ENCODE measurements around the gene LHB.
"Not testable (repeated sequence)": the region's sequence is repeated elsewhere in the genome, so short reads cannot be mapped to it uniquely, and the experiment has no call there.

Gene LHB

DNA sequence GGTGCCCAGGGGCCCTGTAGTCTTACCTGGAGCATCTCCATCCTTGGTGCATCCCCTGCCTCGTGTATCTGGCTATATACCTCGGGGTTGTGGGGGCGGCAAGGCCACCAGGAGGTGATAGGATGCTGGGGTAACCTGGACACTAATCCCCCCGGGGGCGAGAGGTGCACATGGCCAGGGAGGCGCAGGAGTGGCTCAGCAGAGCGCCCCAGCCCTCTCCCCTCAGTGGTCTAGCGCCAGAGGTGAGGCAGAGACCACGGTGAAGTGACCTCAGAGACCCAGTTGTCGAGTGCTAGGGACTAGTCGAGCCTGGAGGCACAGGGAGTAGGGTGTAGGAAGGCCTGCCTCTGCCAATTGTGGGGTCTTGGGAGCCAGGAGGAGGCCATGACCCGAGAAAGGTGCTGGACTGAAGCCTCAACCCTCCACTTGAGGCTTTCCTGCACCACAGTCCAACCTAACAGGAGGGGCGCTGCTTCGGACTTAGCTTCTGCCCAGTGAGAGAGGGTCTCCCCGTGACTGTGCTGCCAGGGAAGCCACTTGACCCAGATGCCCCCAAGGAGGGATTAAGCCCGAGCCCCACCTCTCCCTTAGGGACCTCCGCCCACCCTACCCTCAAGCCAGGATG is at the start of gene LHB:
TSS of gene LHB (minus strand) at position 51 of the 625 bp plus-strand sequence. CDS start at position 41, 10 bp downstream.
- no peak for DNase-seq

DNA sequence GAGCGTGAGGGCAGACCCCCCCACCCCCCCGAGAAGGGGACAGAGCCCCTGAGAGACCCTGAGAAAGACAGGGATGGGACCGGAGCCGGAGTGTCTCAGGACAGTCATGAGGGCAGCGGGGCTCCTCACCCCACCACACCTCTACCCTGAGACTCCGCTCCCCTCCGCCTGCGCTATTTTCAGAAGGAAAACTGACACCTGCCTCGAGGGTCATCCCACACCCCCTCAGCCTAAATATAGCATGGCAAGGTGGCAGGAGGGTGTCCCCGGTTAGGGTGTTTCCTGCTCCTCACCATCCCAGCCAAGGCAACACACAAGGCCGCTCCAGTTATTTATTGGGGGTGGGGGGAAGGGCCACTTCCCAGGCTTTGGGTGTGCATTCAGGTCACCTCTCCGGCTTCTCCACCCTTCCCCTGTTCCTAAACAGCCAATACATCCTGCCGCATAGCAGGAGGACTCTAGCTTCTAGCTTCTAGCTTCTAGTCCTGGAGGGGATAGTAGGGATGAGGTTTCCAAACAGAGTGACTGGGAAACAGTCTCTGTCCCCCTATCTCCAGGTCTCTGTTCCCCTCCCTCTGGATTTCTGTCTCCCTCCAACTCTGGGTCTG is 49.1 kb upstream of the LHB start:
- no peak for DNase-seq

DNA sequence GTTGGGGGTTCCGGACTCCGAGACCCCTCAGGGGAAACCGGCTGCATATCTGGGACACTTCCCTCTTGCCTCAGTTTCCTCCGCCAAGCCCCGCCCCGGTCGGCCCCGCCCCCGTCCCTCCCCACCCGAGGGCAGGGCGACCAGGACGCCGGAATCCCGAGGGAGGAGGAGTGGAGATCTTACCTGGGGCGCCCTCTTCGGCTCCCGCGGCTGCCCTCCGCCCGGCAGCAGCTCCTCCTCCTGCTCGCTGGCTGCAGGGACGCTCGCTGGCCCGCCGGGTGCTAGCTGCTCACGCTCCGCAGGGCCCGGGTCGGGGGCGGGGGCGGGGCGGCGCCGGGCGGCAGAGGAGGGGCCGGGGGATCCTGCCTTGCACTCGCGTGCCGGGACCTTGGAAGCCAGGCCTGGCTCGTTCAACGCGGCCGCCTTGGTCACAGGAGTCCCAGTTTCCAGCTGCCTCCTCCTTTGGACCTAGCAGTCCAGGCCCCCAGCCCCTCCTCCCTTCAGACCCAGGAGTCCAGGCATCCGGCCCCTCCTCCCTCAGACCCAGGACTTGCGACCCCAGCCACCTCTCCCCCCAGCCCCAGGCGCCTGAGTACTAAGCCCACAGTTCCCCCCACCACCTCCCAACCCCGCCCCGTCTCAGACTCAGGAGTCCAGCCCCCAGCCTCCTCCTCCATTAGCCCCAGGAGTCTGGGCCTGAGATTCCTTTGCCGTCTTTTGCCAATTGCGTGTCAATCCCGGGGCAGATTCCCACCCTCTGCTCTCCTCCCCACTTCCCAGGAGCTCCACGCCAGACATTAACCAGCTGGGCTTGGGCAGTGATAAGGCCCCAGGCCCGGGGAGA is 48.1 kb upstream of the LHB start, which contains the start of gene NTF4:
TSS of gene NTF4 (minus strand) at position 51 of the 844 bp plus-strand sequence. CDS start 2,821 bp downstream, outside the sequence.
- no peak for DNase-seq

DNA sequence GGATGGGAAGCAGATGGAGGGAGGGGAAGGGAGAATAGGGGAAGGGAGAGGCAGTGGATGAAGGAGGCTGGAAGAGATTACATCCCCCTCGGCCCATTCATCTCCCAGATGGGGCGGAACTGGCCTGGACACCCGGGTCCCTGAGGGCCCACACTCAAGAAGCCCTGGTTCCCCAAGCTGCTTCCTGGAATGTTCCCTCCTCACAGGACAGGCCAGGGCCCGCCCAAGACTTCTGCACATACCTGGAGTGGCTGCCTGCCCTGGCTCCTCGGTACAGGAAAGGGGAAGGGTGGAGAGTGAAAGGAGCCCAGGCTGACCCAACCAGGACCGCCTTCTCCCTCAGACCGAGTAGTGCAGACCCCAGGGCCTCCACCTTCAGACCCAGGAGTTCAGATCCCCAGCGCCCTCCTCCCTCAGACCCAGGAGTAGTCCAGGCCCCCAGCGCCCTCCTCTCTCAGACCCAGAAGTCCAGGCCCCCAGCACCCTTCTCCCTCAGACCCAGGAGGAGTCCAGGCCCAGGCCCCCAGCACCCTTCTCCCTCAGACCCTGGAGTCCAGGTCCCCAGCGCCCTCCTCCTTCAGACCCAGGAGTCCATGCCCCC is 47.2 kb upstream of the LHB start:
- DNase-seq = no peak

DNA sequence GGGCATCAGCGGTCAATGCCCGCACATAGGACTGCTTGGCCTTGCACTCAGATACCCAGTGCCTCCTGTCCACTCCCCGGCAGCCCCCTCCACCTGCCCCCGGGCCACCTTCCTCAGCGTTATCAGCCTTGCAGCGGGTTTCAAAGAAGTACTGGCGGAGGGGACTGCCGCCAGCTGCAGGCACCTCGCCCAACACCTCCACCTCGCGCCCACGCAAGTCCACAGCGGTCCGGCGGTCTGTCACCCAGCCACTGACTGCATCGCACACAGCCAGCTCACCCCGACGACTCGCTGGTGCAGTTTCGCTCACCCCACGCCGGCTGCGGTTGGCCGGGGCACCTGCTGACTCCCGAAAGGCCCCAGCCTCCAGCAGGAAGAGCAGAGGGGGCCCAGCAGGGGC is 44.6 kb upstream of the LHB start:
- DNase-seq = no peak

DNA sequence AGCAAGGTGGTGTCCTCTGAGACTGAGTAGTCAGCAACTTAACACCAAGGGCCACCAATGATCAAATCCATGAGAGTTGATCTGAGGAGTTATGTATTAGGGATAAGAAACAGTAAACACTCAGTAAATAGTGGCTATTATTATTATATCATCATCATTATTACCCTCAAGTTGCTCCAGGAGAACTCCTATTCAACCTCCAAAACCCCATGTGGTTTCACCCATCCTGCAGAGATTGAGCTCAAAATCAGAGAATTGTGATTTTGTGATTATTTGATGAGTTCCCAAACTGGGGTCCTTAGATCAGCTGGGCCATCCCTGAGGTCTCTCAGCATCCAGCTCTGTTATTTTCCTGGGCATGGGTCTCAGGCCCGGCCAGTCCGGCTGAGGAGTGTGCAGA is 44.1 kb upstream of the LHB start:
- DNase-seq = no peak

DNA sequence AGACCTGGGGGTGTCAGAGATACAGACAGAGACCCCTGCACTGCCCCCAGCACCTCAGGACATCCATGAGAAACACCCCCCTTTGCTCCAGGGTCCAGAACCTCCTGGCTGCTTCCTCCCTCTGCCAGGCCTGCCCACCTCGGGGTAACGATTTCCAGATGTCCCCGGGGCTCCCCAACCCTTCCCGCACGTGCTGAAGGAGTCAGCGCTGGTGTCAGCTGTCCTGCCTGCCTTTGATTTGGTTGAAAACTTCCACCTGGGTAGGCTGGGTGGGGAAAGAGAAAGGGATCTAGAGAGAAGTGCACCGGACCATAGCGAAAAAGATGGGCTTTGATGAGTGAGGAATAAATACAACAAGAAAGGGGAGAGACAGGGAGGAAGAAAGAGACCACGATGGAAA is 42.2 kb upstream of the LHB start:
- no peak for DNase-seq

DNA sequence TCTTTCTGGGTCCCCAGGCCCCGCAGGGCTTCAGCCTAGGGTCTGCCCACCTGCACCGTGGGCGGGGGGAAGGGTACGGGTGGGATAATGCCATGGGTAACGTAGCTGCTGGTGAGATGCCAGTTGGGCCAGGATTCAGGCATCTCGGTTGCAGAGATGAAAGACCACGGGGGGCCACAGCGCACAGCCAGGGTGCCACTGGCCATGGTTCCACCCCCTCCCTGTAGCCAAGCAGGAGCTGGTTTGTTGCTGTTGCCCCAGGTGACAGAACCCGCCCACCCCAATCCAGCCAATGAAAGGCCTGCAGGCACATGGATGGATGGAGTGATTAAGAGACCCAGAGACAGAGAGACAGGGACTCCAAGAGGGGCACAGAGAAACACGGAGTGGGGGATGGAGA is 41.7 kb upstream of the LHB start:
- no peak for DNase-seq

DNA sequence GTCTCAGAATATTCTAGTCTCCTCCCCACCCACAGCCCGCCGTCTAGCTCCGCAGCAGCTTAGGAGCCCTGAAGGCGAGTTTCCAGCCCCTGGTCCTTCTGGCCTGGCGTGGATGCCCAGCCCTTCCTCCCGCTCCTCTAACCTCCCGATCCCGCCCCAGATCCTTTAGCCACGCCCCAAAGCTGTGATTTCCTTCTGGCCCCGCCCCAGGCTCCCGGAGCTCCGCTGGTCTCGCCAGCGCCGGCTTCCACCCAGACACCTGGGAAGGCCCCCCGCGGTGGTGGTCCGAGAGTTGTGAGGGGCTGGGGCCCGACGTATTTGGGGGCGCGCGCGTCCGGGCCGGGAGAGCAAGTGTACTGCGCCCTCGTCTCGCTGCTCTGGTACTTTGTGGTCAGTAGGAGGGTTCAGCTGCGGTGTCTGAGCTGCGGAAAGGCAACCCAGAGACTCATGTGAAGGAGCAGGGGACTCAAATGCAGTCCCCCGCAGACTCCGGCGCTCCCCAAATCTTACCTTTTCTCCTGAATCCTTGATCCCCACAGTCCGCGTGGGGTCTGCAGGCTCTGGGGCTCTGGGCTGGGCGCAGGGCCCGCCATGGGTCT is 40.8 kb upstream of the LHB start, which contains the start of gene CGB7:
TSS of gene CGB7 (minus strand) at position 114 of the 599 bp plus-strand sequence. CDS start 2,374 bp downstream, outside the sequence.
- no peak for DNase-seq

DNA sequence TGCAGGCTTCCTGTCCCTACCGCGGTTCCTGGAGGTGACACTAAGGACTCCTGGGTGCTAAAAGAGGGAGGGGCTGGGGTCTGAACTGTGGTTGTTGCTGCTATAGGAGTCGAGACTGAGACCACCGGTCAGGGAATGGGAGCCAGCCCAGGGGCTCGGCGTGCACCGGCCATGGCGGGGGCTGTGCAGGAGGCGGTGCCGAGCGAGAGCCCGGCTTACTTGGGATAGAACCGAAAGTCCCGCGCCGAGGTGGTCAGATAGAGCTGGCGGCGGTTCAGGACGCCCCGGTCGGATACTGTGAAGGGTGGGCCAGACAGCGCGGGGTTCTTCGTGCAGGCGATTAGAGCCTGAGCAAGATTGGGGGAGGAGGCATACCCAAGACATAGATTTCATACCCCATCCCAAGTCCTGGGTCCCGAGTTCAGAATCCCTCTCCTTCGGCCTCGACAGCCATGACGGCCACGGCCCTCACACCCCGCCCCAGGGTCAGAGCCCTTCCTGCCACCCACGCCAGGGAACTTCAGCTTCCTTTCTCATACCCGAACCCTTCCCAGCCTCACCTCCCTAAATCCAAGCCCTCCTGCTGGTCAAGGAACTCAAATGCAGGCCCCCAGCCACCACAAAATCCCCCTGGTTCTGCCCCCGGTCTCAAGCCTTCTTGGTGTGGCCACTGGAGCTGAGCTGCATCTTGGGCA is 40.2 kb upstream of the LHB start:
- not testable (repeated sequence) for DNase-seq

DNA sequence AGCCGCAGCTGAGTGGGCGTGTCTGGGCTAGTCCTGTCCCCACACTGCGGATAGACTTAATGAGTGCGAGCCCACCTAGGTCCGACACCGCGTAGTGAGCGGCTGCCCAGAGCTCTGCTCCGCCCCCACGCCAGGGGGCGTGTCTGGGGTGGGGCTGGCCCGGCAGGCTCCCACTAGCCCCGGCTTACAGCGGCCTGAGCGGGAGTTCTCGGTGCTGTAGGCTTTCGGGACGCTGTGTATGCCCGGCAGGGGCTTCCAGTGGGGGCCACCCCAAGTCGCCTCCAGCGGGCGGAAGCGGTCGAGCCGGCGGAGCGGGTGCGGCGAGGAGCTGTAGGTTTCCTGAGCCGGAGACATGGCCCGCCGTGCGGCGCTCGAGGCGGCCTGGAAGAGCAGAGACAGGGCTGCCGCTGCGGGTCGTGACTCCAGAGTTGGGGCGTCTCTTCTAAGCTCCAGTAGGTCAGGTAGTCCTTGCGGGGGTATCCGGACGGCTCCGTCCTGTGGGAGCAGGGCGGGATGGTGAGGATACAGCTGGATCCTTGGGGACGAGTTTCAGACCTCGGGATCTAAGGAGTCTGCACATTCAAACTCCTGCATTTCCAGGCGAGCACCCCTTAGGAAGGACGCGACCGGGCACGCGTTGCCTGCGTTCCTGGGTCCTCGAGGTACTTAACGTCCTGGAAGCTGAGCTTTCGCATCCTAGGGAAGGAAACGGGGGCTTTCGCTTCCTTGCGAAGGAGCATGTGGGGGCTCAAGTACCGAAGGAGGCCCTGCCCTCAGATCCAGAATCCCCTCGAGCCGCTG is 39.4 kb upstream of the LHB start:
- DNase-seq = no peak

DNA sequence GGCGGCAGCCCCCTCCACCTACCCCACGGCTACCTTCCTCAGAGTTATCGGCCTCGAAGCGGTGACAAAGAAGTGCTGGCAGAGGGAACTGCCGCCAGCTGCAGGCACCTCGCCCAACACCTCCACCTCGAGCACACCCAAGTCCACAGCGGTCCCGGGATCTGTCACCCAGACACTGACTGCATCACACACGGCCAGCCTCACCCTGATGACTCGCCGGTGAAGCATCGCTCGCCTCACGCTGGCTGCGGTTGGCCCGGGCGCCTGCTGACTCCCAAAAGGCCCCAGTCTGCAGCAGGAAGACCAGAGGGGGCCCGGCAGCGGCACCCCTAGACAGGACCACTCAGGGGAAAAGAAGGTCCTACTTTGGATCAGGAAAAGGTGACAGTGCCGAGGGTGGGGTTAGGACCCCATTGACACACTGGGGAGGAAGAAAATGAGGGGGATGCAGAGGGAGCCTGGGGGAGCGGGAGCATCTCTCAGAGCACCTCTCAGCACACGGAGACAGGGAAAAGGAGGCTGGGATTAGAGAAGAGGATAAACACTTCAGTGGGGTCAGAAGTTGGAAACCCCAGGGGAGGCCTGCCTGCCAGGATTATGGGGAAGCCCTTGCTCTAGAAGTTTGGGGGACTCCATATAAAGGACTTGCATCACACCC is 33.6 kb upstream of the LHB start:
- DNase-seq = not testable (repeated sequence)

DNA sequence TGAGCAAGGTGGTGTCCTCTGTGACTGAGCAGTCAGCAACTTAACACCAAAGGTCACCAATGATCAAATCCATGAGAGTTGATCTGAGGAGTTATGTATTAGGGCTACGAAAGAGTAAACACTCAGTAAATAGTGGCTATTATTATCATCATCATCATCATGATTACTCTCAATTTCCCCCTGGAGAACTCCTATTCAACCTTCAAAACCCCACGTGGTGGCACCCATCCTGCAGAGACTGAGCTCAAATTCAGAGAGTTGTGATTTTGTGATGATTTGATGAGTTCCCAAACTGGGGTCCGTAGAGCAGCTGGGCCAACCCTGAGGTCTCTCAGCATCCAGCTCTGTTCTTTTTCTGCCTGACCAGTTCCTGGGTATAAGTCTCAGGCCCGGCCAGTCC is 32.9 kb upstream of the LHB start:
- not testable (repeated sequence) for DNase-seq

DNA sequence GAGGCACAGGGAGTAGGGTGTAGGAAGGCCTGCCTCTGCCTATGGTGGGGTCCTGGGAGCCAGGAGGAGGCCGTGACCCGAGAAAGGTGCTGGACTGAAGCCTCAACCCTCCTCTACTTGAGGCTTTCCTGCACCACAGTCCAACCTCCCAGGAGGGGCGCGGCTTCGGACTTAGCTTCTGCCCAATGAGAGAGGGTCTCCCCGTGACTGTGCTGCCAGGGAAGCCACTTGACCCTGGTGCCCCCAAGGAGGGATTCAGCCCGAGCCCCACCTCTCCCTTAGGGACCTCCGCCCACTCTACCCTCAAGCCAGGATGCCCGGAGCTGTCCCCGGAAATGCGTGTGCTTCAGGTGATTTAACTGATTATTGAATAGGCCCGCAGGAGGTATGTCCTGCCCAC is 32.1 kb upstream of the LHB start, which contains the start of gene CGB8:
TSS of gene CGB8 (minus strand) at position 101 of the 400 bp plus-strand sequence. CDS start 372 bp downstream, outside the sequence.
- DNase-seq = not testable (repeated sequence)

DNA sequence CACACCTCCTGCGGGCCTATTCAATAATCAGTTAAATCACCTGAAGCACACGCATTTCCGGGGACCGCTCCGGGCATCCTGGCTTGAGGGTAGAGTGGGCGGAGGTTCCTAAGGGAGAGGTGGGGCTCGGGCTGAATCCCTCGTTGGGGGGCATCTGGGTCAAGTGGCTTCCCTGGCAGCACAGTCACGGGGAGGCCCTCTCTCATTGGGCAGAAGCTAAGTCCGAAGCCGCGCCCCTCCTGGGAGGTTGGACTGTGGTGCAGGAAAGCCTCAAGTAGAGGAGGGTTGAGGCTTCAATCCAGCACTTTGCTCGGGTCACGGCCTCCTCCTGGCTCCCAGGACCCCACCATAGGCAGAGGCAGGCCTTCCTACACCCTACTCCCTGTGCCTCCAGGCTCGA is 26.7 kb upstream of the LHB start, which contains the start of gene CGB5:
TSS of gene CGB5 (plus strand) at position 301 of the 400 bp plus-strand sequence. CDS start 362 bp downstream, outside the sequence.
- DNase-seq = not testable (repeated sequence)

DNA sequence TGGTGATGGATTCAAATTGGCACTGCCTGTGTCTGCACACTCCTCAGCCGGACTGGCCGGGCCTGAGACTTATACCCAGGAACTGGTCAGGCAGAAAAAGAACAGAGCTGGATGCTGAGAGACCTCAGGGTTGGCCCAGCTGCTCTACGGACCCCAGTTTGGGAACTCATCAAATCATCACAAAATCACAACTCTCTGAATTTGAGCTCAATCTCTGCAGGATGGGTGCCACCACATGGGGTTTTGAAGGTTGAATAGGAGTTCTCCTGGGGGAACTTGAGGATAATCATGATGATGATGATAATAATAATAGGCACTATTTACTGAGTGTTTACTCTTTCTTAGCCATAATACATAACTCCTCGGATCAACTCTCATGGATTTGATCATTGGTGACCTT is 25.8 kb upstream of the LHB start:
- not testable (repeated sequence) for DNase-seq

DNA sequence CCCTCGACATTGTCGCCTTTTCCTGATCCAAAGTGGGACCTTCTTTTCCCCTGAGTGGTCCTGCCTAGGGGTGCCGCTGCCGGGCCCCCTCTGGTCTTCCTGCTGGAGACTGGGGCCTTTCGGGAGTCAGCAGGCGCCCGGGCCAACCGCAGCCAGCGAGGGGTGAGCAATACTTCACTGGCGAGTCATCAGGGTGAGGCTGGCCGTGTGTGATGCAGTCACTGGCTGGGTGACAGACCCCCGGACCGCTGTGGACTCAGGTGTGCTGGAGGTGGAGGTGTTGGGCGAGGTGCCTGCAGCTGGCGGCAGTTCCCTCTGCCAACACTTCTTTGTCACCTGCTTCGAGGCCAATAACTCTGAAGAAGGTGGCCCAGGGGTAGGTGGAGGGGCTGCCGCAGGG is 25.3 kb upstream of the LHB start:
- DNase-seq = no peak

DNA sequence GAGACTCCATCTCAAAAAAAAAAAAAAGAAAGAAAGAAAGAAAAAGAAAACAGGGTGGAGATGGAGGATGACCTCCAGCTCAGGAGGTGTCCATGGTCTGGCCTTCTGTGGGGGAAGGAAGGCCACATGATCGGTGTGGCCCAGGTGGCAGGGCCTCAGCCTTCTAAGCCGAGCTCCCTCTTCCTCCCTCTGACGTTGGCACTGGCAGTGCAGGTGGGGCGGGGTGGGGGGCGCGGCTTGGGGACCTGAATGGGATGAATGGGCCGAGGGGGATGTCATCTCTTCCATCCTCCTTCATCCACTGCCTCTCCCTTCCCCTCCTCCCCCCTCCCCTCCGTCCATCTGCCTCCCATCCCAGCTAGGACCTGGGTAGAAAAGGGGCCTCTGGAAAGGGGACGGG is 22.8 kb upstream of the LHB start:
- DNase-seq = not testable (repeated sequence)

DNA sequence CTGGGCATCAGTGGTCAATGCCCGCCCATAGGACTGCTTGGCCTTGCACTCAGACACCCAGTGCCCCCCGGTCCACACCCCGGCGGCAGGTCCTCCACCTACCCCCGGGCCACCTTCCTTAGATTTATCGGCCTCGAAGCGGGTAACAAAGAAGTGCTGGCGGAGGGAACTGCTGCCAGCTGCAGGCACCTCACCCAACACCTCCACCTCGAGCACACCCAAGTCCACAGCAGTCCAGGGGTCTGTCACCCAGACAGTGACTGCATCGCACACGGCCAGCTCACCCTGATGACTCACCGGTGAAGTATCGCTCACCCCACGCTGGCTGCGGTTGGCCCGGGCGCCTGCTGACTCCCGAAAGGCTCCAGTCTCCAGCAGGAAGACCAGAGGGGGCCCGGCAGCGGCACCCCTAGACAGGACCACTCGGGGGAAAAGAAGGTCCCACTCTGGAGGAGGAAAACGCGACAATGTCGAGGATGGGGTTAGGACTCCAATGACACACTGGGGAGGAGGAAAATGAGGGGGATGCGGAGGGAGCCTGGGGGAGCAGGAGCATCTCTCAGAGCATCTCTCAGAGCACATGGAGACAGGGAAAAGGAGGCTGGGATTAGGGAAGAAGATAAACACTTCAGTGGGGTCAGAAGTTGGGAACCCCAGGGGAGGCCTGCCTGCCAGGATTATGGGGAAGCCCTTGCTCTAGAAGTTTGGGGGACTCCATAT is 21.8 kb upstream of the LHB start:
- not testable (repeated sequence) for DNase-seq

DNA sequence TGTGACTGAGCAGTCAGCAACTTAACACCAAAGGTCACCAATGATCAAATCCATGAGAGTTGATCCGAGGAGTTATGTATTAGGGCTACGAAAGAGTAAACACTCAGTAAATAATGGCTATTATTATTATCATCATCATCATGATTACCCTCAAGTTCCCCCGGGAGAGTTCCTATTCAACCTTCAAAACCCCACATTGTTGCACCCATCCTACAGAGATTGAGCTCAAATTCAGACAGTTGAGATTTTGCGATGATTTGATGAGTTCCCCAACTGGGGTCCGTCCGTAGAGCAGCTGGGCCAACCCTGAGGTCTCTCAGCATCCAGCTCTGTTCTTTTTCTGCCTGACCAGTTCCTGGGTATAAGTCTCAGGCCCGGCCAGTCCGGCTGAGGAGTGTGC is 21.2 kb upstream of the LHB start:
- DNase-seq = not testable (repeated sequence)
